GM18526 (cell line): ENCODE results near the gene CINP.

ENCODE experiments used
- POLR2A ChIP-seq: IDR thresholded peaks from 3 replicates; pipeline ENCODE4 v1.6.1; 2011; ENCODE audit not compliant: insufficient read length; ENCODE audit errors: extremely low read depth

CINP gene

GRCh38 chr14:102316743-102317563, 45.7 kb downstream of the CINP start:
- peak; percentile 21 for TF ChIP-seq POLR2A

- no peak for TF ChIP-seq POLR2A
Observed at GRCh38 chr14:102316338-102316742, 46.4 kb downstream of the CINP start.

GRCh38 chr14:102315121-102315520, 47.6 kb downstream of the CINP start:
- TF ChIP-seq POLR2A: no peak

GRCh38 chr14:102314242-102315011, 48.3 kb downstream of the CINP start:
- TF ChIP-seq POLR2A: no peak

GRCh38 chr14:102304611-102305506, 57.8 kb downstream of the CINP start, which contains the start of gene MOK:
Gene MOK (minus strand): TSS chr14:102305164. CDS start chr14:102304968, 196 bp downstream.
- TF ChIP-seq POLR2A: no peak

GRCh38 chr14:102303664-102304063, 59.0 kb downstream of the CINP start:
- no peak for TF ChIP-seq POLR2A
